HEK293T (cell line): ENCODE measurements around the gene TMEM150C.

Source experiments
- CTCF ChIA-PET: fragments of 350-600 bp; formaldehyde crosslinking; extraction: SDS; loops from one replicate; lab custom pipeline; 2021; ENCODE audit warnings: antibody characterized with exemption, inconsistent platforms; lab: Yijun Ruan, JAX
- POLR2A ChIA-PET: fragments of 350-600 bp; formaldehyde crosslinking; extraction: SDS; loops from one replicate; lab custom pipeline; 2020; ENCODE audit warnings: antibody characterized with exemption, inconsistent platforms; lab: Yijun Ruan, JAX
- DNase-seq: peaks from one replicate; pipeline ENCODE4 v3.0.0; 2012; ENCODE audit warnings: mixed read lengths; ENCODE audit errors: extremely low spot score
- ARNT ChIP-seq: fragments of 450-650 bp; IDR thresholded peaks from 2 replicates; pipeline ENCODE4 v1.6.1; 2017; ENCODE audit warnings: mild to moderate bottlenecking
- BHLHE40 ChIP-seq: fragments of 450-650 bp; IDR thresholded peaks from 2 replicates; pipeline ENCODE4 v1.6.1; 2016; ENCODE audit warnings: mild to moderate bottlenecking, moderate library complexity, borderline replicate concordance
- CTBP1 ChIP-seq: fragments of 450-650 bp; IDR thresholded peaks from 2 replicates; pipeline ENCODE4 v1.6.1; 2016; ENCODE audit warnings: borderline replicate concordance
- ELF4 ChIP-seq: fragments of 450-650 bp; IDR thresholded peaks from 2 replicates; pipeline ENCODE4 v1.6.1; 2017; ENCODE audit warnings: antibody characterized with exemption
- FOXA1 ChIP-seq: fragments of 450-650 bp; IDR thresholded peaks from 2 replicates; pipeline ENCODE4 v1.6.1; 2016; ENCODE audit warnings: mild to moderate bottlenecking
- FOXK2 ChIP-seq: fragments of 450-650 bp; IDR thresholded peaks from 2 replicates; pipeline ENCODE4 v1.6.1; 2016; ENCODE audit warnings: mild to moderate bottlenecking
- FOXM1 ChIP-seq: fragments of 450-650 bp; IDR thresholded peaks from 2 replicates; pipeline ENCODE4 v1.6.1; 2017; ENCODE audit warnings: mild to moderate bottlenecking, borderline replicate concordance
- HDGF ChIP-seq: fragments of 450-650 bp; IDR thresholded peaks from 2 replicates; pipeline ENCODE4 v1.6.1; 2017; ENCODE audit warnings: antibody characterized with exemption, borderline replicate concordance
- L3MBTL2 ChIP-seq: fragments of 450-650 bp; conservative IDR thresholded peaks from 2 replicates; pipeline ENCODE4 v1.6.1; 2016; ENCODE audit warnings: mild to moderate bottlenecking
- LEF1 ChIP-seq: fragments of 450-650 bp; IDR thresholded peaks from 2 replicates; pipeline ENCODE4 v1.6.1; 2017; ENCODE audit warnings: mild to moderate bottlenecking, borderline replicate concordance
- NFRKB ChIP-seq: fragments of 450-650 bp; IDR thresholded peaks from 2 replicates; pipeline ENCODE4 v1.6.1; 2016; ENCODE audit warnings: mild to moderate bottlenecking, moderate library complexity
- SP1 ChIP-seq: fragments of 450-650 bp; IDR thresholded peaks from 2 replicates; pipeline ENCODE4 v1.6.1; 2017
- SUZ12 ChIP-seq: fragments of 450-650 bp; IDR thresholded peaks from 2 replicates; pipeline ENCODE4 v1.6.1; 2016; ENCODE audit warnings: mild to moderate bottlenecking
- TARDBP ChIP-seq: fragments of 450-650 bp; IDR thresholded peaks from 2 replicates; pipeline ENCODE4 v1.6.1; 2016
- ZNF384 ChIP-seq: fragments of 450-650 bp; IDR thresholded peaks from 2 replicates; pipeline ENCODE4 v1.6.1; 2016
- TF ChIP-seq, protein P1 (sequence below): fragments of 450-650 bp; IDR thresholded peaks from 2 replicates; pipeline ENCODE4 v1.6.1; 2016

The TMEM150C gene

DNA sequence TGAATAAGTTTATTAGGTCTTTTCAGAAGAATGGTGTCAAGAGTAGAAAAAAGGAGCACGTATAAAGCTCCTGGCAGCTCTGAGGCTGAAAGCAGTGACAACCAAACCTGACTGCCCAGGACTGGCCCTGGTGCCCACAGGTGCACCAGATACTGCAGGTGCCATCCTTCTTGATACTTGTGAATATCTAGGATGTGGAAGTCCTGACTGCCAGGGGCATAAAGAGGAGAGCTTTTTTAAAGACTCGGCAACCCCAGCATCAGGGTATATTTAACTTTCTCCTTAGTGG, 60.7 kb downstream of the TMEM150C start:
- TF ChIP-seq ELF4 = no peak
- TF ChIP-seq, protein P1, sequence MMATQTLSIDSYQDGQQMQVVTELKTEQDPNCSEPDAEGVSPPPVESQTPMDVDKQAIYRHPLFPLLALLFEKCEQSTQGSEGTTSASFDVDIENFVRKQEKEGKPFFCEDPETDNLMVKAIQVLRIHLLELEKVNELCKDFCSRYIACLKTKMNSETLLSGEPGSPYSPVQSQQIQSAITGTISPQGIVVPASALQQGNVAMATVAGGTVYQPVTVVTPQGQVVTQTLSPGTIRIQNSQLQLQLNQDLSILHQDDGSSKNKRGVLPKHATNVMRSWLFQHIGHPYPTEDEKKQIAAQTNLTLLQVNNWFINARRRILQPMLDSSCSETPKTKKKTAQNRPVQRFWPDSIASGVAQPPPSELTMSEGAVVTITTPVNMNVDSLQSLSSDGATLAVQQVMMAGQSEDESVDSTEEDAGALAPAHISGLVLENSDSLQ = no peak
- POLR2A ChIA-PET = no interaction called here
- CTCF ChIA-PET = interaction anchor here (0.5 to 1.7 kb wide), 2 partner anchors 35 to 248 kb away, joined by 3 to 4 read pairs; no protein-coding TSS in a partner anchor
- DNase-seq = no peak

DNA sequence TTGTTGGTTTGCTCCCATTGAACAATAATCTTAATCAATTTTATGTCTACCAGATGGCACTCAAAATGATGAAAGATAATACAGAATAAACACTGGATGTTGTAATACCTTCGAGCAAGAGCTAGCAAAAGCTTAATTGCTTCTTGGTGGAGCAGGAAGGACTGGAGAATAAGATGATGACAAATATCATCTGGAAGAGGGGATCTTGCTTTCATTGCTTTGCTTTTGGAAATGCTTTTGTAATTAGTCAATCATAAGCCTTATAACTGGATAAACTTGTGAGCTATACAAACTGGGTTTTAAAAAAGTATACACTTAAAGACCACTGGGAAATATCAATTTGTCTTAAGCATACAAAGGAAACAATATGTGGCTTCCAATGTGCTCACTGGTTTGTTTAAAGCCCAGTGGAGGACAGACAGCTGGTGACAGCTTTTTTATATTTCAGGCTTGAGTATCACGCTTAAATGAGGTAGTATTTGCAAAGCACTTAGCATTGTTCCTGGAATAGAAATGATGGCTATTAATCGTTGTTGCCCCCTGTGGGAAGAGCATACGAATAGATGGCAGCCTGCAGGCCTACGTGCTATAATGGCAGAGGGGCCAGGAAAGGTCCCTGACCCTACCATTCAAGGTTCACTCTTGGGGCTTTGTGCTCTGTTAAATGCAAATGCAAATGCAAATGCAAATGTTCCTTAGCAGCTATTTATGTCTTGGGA, 61.2 kb downstream of the TMEM150C start:
- CTCF ChIA-PET = interaction anchor here (1.7 kb wide), 1 partner anchor 249 kb away, joined by 3 read pairs; no protein-coding TSS in a partner anchor
- POLR2A ChIA-PET = interaction anchor here (0.7 kb wide), 1 partner anchor 610 kb away, joined by 3 read pairs; no protein-coding TSS in a partner anchor
- DNase-seq = no peak
- TF ChIP-seq ELF4 = no peak
- TF ChIP-seq NFRKB = no peak
- no peak for TF ChIP-seq CTBP1
- TF ChIP-seq FOXM1 = no peak
- no peak for TF ChIP-seq SP1
- TF ChIP-seq, protein P1 = no peak
- no peak for TF ChIP-seq ZNF384
- TF ChIP-seq FOXK2 = no peak
- TF ChIP-seq LEF1 = no peak
- TF ChIP-seq BHLHE40 = no peak
- no peak for TF ChIP-seq L3MBTL2
- no peak for TF ChIP-seq HDGF
- no peak for TF ChIP-seq FOXA1
- no peak for TF ChIP-seq ARNT

DNA sequence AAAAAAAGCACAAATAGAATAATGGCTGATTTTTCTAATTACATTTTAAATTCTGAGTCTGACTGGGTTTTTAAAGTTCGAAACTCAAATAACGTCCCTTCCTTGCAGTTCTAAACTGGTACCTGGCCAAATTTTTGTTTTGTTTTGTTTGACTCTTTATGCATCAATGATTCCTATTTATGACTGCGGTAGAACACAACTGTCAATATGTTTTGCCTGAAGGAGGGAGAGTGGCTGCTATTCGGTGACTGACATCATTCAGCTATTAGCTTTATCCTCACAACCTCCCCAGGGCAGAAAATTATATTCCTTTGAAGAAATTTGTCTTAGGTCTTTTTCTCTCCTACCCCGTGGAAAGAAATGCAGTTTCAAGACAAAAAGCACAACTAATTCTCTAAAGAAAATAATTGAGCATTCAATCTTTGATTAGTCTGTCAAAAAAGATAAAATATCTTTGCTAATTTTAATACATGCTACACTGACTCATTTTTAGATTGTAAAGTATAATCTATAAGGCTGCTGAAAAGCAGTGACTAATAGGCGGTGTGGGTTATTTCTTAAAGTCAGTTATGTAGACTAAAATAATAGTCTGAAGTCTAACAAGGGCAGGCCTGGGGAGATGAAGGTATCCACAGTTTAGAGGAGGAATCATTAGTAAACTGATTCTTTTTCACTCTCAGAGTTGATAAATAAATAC, 61.9 kb downstream of the TMEM150C start:
- no peak for DNase-seq
- no peak for TF ChIP-seq FOXA1
- TF ChIP-seq BHLHE40 = no peak
- TF ChIP-seq LEF1 = no peak
- TF ChIP-seq SP1 = no peak
- no peak for TF ChIP-seq CTBP1
- no peak for TF ChIP-seq ELF4
- TF ChIP-seq ARNT = no peak
- TF ChIP-seq L3MBTL2 = no peak
- no peak for TF ChIP-seq HDGF
- TF ChIP-seq NFRKB = no peak
- TF ChIP-seq SUZ12 = no peak
- TF ChIP-seq FOXK2 = no peak
- no peak for TF ChIP-seq TARDBP
- POLR2A ChIA-PET = interaction anchor here (0.7 kb wide), 1 partner anchor 610 kb away, joined by 3 read pairs; no protein-coding TSS in a partner anchor
- CTCF ChIA-PET = interaction anchor here (1.7 kb wide), 1 partner anchor 249 kb away, joined by 3 read pairs; no protein-coding TSS in a partner anchor

DNA sequence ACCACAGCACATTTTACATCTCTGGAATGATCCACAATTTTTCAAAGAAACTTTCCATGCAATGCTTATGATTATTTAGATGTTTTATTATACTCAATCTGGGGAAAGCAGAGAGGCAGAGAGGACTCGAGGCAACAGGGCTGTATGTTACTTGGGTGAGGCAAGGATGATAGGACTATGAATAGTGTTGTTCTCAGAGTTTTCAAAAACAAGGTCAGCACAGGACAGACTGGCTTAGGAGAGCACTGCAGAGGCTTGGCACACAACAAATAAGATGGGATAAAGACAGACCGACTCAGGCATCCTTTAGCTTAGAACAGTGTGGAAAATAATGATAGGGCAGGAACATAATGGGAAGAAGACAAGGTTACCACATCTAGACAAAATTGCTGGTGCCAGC, 65.4 kb downstream of the TMEM150C start:
- ChIA-PET POLR2A (no interaction called here), CTCF (no interaction called here)
- no peak for DNase-seq
- TF ChIP-seq FOXK2 (no peak), ARNT (no peak), BHLHE40 (no peak), TARDBP (no peak), CTBP1 (no peak), SP1 (no peak), SUZ12 (no peak), ZNF384 (no peak), L3MBTL2 (no peak), LEF1 (no peak), FOXA1 (no peak), FOXM1 (no peak), HDGF (no peak), NFRKB (no peak), ELF4 (no peak)
- TF ChIP-seq, protein P1 = no peak

DNA sequence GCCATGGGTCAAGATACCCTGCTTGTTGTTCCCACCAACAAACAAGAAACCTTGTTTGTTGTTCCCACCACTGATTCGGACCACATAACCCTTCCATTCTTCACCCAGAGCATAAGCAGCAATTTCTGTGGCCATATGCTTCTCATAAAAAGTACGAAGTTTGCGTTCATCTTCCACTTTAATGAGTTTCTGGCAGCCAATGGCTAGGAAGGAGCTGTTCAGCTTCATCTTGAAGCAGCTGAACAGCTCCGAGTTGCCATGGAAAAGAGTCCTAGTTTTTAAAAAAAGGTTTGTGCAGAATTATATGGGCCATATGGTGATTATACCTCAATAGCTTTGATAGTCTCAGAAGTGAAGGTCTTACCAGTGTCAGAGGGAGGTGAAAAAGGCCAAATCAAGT, 66.1 kb downstream of the TMEM150C start:
- ChIA-PET CTCF (interaction anchor here (0.6 kb wide), 1 partner anchor 247 kb away, joined by 3 read pairs; no protein-coding TSS in a partner anchor), POLR2A (no interaction called here)
- DNase-seq = no peak
- TF ChIP-seq TARDBP (no peak), FOXM1 (no peak), SUZ12 (no peak), SP1 (no peak), NFRKB (no peak), ZNF384 (no peak), BHLHE40 (no peak), ARNT (no peak), FOXA1 (no peak), FOXK2 (no peak), L3MBTL2 (no peak), CTBP1 (no peak), LEF1 (no peak), HDGF (no peak), ELF4 (no peak)
- TF ChIP-seq, protein P1 = no peak
